OCI-LY7 (cell line): ENCODE results near the gene LAMA2. TPM values are rescaled to one million over a fixed set of nuclear protein-coding genes. Genes with fewer than 3 reads are reported as not detected.

Experiments used
- BruUV-seq: library from RNA; stranded (reverse); fragments of 400-500 nt; replicated peaks from 2 replicates; lab custom pipeline; 2021; lab: Mats Ljungman, UMichigan
- CTCF ChIA-PET: fragments of 300-600 bp; sonication (Branson Sonifier 250); formaldehyde crosslinking; loops from one replicate; lab custom pipeline; 2022; ENCODE audit warnings: antibody characterized with exemption; ENCODE audit not compliant: unreplicated experiment; lab: Charles Lee
- POLR2A ChIA-PET: fragments of 300-600 bp; sonication (Branson Sonifier 250); formaldehyde crosslinking; loops from one replicate; lab custom pipeline; 2022; ENCODE audit warnings: antibody characterized with exemption; lab: Charles Lee
- DNase-seq: peaks from one replicate; pipeline ENCODE4 v3.0.0-alpha.2; 2015; ENCODE audit warnings: low spot score
- H2AFZ ChIP-seq: fragments of 200-600 bp; sonication (generic), shearing (Covaris generic); 2 replicates; pipeline ENCODE4 v1.6.1; 2014; ENCODE audit warnings: mild to moderate bottlenecking, antibody characterized with exemption, low read length, moderate library complexity
- H3K27ac ChIP-seq: fragments of 200-600 bp; sonication (generic); 2 replicates; pipeline ENCODE4 v1.5.1; 2014; ENCODE audit warnings: mixed run types, low read depth, mild to moderate bottlenecking, moderate library complexity, low read length, inconsistent platforms; ENCODE audit not compliant: poor library complexity, severe bottlenecking
- H3K36me3 ChIP-seq: fragments of 200-600 bp; sonication (generic); 2 replicates; pipeline ENCODE4 v1.6.1; 2014; ENCODE audit warnings: mild to moderate bottlenecking, antibody characterized with exemption, low read length, moderate library complexity, mixed read lengths; ENCODE audit not compliant: insufficient read depth
- H3K4me1 ChIP-seq: fragments of 200-600 bp; sonication (generic); 2 replicates; pipeline ENCODE4 v1.5.1; 2014; ENCODE audit warnings: mild to moderate bottlenecking, low read length; ENCODE audit not compliant: insufficient read depth, poor library complexity, severe bottlenecking
- H3K4me2 ChIP-seq: fragments of 200-600 bp; sonication (generic); 2 replicates; pipeline ENCODE4 v1.6.1; 2014; ENCODE audit warnings: mild to moderate bottlenecking, low read length
- H3K4me3 ChIP-seq: fragments of 200-600 bp; sonication (generic); 2 replicates; pipeline ENCODE4 v1.5.1; 2014; ENCODE audit warnings: mild to moderate bottlenecking, low read depth, low read length; ENCODE audit not compliant: poor library complexity, severe bottlenecking
- H3K79me2 ChIP-seq: fragments of 200-600 bp; sonication (generic); 2 replicates; pipeline ENCODE4 v1.6.1; 2016; ENCODE audit warnings: low read depth, mild to moderate bottlenecking, low read length, moderate library complexity, mixed read lengths; ENCODE audit not compliant: insufficient read depth
- H3K9me2 ChIP-seq: fragments of 200-600 bp; sonication (generic); 2 replicates; pipeline ENCODE4 v1.6.1; 2016; ENCODE audit warnings: mild to moderate bottlenecking, low read length, mixed read lengths; ENCODE audit not compliant: insufficient read depth
- H3K9me3 ChIP-seq: fragments of 200-600 bp; sonication (generic); 2 replicates; pipeline ENCODE4 v1.6.1; 2014; ENCODE audit warnings: mild to moderate bottlenecking, mixed run types, low read length, mixed read lengths
- H4K20me1 ChIP-seq: fragments of 200-600 bp; sonication (generic); 2 replicates; pipeline ENCODE4 v1.6.1; 2014; ENCODE audit warnings: mild to moderate bottlenecking, antibody characterized with exemption, low read length, moderate library complexity, mixed read lengths; ENCODE audit not compliant: insufficient read depth
- CTCF ChIP-seq: fragments of 200-600 bp; sonication (generic); conservative IDR thresholded peaks from 2 replicates; pipeline ENCODE4 v1.5.1; 2014; ENCODE audit warnings: mild to moderate bottlenecking, antibody characterized with exemption, low read length, moderate library complexity, mixed read lengths
- EZH2phosphoT487 ChIP-seq: fragments of 200-600 bp; sonication (generic); IDR thresholded peaks from 2 replicates; pipeline ENCODE4 v1.6.1; 2018; ENCODE audit warnings: low read depth, borderline replicate concordance, mild to moderate bottlenecking, mixed run types, antibody characterized with exemption, low read length, moderate library complexity, mixed read lengths
- intact Hi-C: fragments of 100-400 bp; cut with micrococcal nuclease; formaldehyde crosslinking; loops from one replicate; pipeline ENCODE4 v1.10.0; 2022; ENCODE audit not compliant: unreplicated experiment
- total RNA-seq, 2 experiments: library from RNA; depleted of rRNA in 1 of 2; stranded (reverse); fragments of >200 nt in 1 of 2; shearing (Covaris generic) in 1 of 2; gene quantifications; 2 replicates each; pipeline ENCODE4 v1.2.3, GENCODE V29; 2014 to 2022

The LAMA2 gene
- total RNA-seq, 2 experiments from 2014 or later: not detected

GRCh38 chr6:129552413-129552812 is 669.5 kb downstream of the LAMA2 start:
- Histone ChIP-seq H3K4me1 (no peaks in the 10 kb centered on the region), H3K9me2 (no peaks in the 10 kb centered on the region), H3K27ac (no peak overlapping the region), H3K9me3 (no peaks in the 10 kb centered on the region), H3K4me3 (no peak overlapping the region), H3K4me2 (no peak overlapping the region), H2AFZ (no peak overlapping the region), H3K79me2 (no peaks in the 10 kb centered on the region), H3K36me3 (no peaks in the 10 kb centered on the region), H4K20me1 (no peaks in the 10 kb centered on the region)
- ChIA-PET POLR2A (no interaction called here), CTCF (no interaction called here)
- no peak for DNase-seq
- intact Hi-C loops: no loop called here
- TF ChIP-seq CTCF (no peak), EZH2phosphoT487 (no peak)
- BruUV-seq: no TSS peak

- Histone ChIP-seq H3K4me1 (no peaks in the 10 kb centered on the region), H2AFZ (no peak overlapping the region), H3K9me3 (no peaks in the 10 kb centered on the region), H3K36me3 (no peaks in the 10 kb centered on the region), H3K79me2 (no peaks in the 10 kb centered on the region), H4K20me1 (no peaks in the 10 kb centered on the region), H3K4me3 (no peak overlapping the region), H3K27ac (no peak overlapping the region), H3K9me2 (no peaks in the 10 kb centered on the region), H3K4me2 (no peak overlapping the region)
- no peak for DNase-seq
- TF ChIP-seq EZH2phosphoT487: no peak
- ChIA-PET CTCF (no interaction called here), POLR2A (no interaction called here)
- intact Hi-C loops: no loop called here
- BruUV-seq: no TSS peak
Observed at GRCh38 chr6:129555206-129555832, 672.4 kb downstream of the LAMA2 start.

- DNase-seq: no peak
- H3K79me2 ChIP-seq: no peaks in the 10 kb centered on the region
- ChIA-PET POLR2A (no interaction called here), CTCF (no interaction called here)
- H4K20me1 ChIP-seq: no peaks in the 10 kb centered on the region
- H3K4me2 ChIP-seq: no peak overlapping the region
- no peaks in the 10 kb centered on the region for H3K4me1 ChIP-seq
- no peak overlapping the region for H3K4me3 ChIP-seq
- no peak overlapping the region for H2AFZ ChIP-seq
- H3K27ac ChIP-seq: no peak overlapping the region
- BruUV-seq: no TSS peak
- no peaks in the 10 kb centered on the region for H3K36me3 ChIP-seq
- no peaks in the 10 kb centered on the region for H3K9me3 ChIP-seq
- intact Hi-C loops: no loop called here
- no peak for TF ChIP-seq CTCF
- no peak for TF ChIP-seq EZH2phosphoT487
- no peaks in the 10 kb centered on the region for H3K9me2 ChIP-seq
Observed at GRCh38 chr6:129558248-129558647, 675.3 kb downstream of the LAMA2 start.
